ENCODE measurements around the gene MYT1.
A peak's percentile ranks its signal among the peaks of the same experiment; 100 is the strongest.
"Not testable (repeated sequence)": the region's sequence is repeated elsewhere in the genome, so short reads cannot be mapped to it uniquely, and the experiment has no call there.

Gene MYT1

DNA sequence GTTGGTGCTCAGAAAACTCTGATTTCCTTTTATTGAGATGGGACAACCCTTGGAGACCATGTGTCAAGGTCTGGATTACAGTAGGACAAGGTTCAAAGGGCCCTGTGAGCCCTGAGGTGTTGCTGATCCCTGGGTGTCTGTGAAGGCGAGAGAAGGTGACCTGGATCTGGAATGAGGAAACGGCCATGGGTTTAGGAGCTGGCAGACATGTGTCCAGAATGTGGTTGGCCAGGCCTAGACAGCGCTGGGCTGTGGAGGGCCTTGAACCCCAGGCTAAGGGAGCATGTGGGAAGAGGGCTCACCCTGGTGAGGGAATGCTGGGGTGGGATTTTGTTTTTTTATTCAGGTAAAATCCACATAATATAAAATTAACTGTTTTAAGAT, 116.2 kb downstream of the MYT1 start:
- Mint-ChIP-seq H3K4me1 (ENCODE audit: low read depth) (peaks cover 2% of the 10 kb centered on the region), H3K36me3 (ENCODE audit: low read depth) (peaks cover 13% of the 10 kb centered on the region), H3K27ac (no peak overlapping the region), H3K4me3 (no peak overlapping the region), H3K9me3 (no peaks in the 10 kb centered on the region), H3K27me3 (no peaks in the 10 kb centered on the region)
- DNase-seq, result no peak

DNA sequence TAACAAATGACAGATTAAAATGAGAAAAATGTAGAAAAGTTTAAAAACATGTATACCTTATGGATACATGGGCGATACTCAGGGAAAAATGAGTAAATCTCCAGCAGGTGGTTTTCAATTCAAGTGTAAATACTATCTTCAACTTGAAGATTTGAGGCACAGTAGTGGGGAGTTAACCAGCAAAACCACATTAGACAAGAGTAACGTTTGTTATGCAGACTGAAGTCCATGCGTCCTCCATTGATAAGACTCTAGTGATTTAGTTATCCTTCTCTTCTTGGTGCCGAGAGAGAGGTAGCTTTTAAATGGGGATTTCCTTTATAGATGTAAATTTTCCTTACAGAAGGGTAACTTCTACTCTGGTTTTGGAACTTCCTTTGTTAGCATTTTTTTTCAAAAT, 119.4 kb downstream of the MYT1 start:
- DNase-seq, result no peak
- Mint-ChIP-seq H3K36me3 (ENCODE audit: low read depth) (no peaks in the 10 kb centered on the region), H3K4me1 (ENCODE audit: low read depth) (peaks cover 2% of the 10 kb centered on the region), H3K4me3 (no peak overlapping the region), H3K27ac (no peak overlapping the region), H3K27me3 (no peaks in the 10 kb centered on the region), H3K9me3 (no peaks in the 10 kb centered on the region)

DNA sequence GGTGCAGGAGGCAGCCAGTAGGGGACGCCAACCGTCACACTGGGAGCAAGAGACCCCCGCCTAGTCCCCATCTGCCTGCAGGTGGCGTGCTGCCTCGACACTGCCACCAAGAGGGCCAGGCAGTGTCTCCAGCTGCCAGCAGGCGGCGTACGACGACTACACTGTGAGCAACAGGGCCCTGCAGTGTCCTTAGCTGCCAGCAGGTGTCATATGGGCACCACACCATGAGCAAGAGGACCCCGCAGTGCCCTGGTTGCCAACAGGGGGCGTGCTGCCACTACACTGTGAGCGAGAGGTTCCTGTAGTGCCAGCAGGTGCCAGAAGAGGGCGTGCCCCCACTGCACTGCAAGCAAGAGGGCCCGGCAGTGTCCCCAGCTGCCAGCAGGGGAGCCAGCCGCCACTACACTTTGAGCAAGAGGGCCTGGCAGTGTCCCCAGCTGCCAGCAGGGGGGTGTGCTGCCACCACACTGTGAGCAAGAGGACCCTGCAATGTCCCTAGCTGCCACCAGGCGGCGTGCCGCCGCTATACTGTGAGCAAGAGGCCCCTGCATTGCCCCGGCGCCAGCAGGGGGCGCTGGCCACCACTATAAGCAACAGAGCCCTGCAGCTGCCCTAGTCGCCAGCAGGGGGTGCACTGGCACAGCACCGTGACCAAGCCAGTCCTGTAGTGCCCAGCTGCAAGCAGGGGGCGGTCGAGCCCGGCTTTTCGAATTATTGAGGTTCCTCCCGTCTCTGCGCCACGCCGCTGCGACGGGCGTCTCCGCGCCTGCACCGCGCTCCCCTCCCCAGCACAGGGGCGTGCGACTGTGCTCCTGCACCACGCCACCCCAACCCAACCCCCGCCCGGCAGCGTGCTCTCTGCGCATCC, 121.6 kb downstream of the MYT1 start:
- H3K27me3 Mint-ChIP-seq; H3K4me1 Mint-ChIP-seq (ENCODE audit: low read depth); H3K36me3 Mint-ChIP-seq (ENCODE audit: low read depth); H3K4me3 Mint-ChIP-seq; H3K27ac Mint-ChIP-seq; H3K9me3 Mint-ChIP-seq: not testable (repeated sequence)
- peak; percentile 84 for DNase-seq

DNA sequence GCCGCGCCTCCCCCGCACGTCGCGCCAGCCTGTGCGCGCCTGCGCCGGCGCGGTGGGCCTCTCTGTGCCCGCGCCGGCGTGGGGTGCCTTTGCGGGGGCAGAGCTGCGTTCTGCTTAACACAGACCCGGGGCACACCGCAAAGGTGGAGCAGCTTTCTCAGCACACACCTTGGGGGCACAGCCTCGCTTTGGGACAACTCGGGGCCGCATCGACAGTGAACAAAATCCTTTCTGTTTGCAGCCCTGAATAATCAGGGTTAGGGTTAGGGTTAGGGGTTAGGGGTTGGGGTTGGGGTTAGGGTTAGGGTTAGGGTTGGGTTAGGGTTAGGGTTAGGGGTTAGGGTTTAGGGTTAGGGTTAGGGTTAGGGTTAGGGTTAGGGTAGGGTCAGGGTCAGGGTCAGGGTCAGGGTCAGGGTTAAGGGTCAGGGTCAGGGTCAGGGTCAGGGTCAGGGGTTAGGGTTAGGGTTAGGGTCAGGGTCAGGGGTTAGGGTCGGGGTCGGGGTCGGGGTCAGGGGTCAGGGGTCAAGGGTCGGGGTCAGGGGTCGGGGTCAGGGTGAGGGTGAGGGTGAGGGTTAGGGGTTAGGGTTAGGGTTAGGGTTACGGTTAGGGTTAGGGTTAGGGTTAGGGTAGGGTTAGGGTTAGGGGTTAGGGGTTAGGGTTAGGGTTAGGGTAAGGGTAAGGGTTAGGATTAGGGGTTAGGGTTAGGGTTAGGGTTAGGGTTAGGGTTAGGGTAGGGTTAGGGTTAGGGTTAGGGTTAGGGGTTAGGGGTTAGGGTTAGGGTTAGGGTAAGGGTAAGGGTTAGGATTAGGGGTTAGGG, 122.4 kb downstream of the MYT1 start:
- not testable (repeated sequence) for H3K27ac Mint-ChIP-seq

DNA sequence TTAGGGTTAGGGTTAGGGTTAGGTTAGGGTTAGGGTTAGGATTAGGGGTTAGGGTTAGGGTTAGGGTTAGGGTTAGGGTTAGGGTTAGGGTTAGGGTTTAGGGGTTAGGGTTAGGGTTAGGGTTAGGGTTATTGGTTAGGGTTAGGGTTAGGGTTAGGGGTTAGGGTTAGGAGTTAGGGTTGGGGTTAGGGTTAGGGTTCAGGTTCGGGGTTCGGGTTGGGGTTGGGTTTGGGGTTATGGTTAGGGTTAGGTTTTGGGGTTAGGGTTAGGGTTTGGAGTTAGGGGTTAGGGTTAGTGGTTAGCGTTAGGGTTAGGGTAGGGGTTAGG, 123.0 kb downstream of the MYT1 start:
- not testable (repeated sequence) for H3K4me1 Mint-ChIP-seq (ENCODE audit: low read depth); H3K9me3 Mint-ChIP-seq; H3K27ac Mint-ChIP-seq; DNase-seq; H3K27me3 Mint-ChIP-seq; H3K36me3 Mint-ChIP-seq (ENCODE audit: low read depth); H3K4me3 Mint-ChIP-seq

More for the DNA sequence above, 122.4 kb downstream of the MYT1 start:
- H3K36me3 Mint-ChIP-seq (ENCODE audit: low read depth); DNase-seq; H3K9me3 Mint-ChIP-seq; H3K27me3 Mint-ChIP-seq; H3K4me1 Mint-ChIP-seq (ENCODE audit: low read depth); H3K4me3 Mint-ChIP-seq: not testable (repeated sequence)
